Measurements from ENCODE around the gene CA6.

DNA sequence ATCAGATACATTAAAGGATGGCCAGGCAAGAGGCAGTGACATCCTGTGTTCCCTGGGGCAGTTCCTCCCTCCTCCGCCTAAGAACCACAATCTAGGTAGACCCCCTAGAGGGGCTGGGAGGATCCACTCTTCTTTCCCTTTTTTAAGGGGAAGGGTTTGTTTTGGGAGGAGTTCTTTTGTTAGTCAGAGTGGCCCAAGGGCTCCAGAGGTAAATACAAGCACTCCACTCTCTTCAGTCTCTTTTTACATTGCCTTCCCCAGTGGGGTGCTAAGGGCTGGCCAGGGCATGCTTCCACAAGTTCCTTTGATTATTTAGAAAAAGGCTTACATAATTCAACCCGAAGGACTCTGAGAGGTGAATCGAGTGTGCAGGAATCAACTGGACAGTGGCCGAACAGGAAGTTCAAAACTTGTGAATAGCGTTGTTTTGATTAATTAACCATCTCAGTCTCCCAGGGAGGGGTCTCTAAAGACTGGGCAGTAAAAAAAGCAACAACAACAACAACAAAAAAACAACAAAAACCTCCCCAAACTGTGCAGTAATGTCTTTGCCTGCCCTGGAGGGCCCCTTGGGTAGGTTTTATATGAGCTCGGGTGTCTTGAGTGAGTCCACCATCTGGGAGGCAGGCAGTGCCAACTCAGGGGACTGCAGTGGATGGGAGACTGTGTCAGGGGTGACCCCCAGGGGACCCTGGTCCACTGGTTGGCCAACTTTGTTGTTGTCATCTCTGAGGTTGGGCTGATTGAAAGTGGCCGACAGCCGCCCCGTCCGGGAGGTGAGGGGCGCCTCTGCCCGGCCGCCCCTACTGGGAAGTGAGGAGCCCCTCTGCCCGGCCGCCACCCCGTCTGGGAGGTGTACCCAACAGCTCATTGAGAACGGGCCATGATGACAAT, 34.0 kb upstream of the CA6 start:
- TF ChIP-seq CTCF (conservative IDR thresholded peaks at IDR 0.05; ENCODE audit: low read length): no peak
- no peak for TF ChIP-seq EZH2phosphoT487 (IDR thresholded peaks at IDR 0.05; ENCODE audit: borderline replicate concordance)

All from Loucy (cell line).